Psoas muscle (tissue), 8 donors: Measurements from ENCODE around the gene SLC12A8. TPM values are rescaled to one million over a fixed set of nuclear protein-coding genes. Genes with fewer than 3 reads are reported as not detected.

ENCODE experiments used
- ATAC-seq, 4 donors: fragments of 200-7000 bp; cut with Tn5 transposase; one replicate each; pipeline ENCODE4 v1.9.1; 2020; ENCODE audit warnings: moderate library complexity in 3 of 4, mild to moderate bottlenecking in 2 of 4
- DNase-seq, 2 donors: peaks; one replicate each; pipeline ENCODE4 v3.0.0-alpha.2; 2020
- H3K27ac ChIP-seq: fragments of 200-600 bp; one replicate; pipeline ENCODE4 v1.8.0; 2022
- H3K27me3 ChIP-seq, 3 donors: fragments of 200-600 bp in 1 of 3; one replicate each; pipeline versions ENCODE4 v1.6.1 to v1.8.0; 2013 to 2022; ENCODE audit warnings: low read length in 2 of 3, mild to moderate bottlenecking in 2 of 3, moderate library complexity in 1 of 3; ENCODE audit not compliant: insufficient read depth in 3 of 3
- H3K36me3 ChIP-seq, 2 donors: fragments of 200-600 bp in 1 of 2; one replicate each; pipeline versions ENCODE4 v1.6.1 to v1.8.0; 2013 to 2022; ENCODE audit warnings: low read depth in 1 of 2, mild to moderate bottlenecking in 1 of 2, moderate library complexity in 1 of 2; ENCODE audit not compliant: insufficient read depth in 1 of 2
- H3K4me1 ChIP-seq: fragments of 200-600 bp; one replicate; pipeline ENCODE4 v1.8.0; 2022
- H3K4me3 ChIP-seq: fragments of 200-600 bp; one replicate; pipeline ENCODE4 v1.8.0; 2022; ENCODE audit warnings: mild to moderate bottlenecking
- H3K9me3 ChIP-seq: fragments of 200-600 bp; one replicate; pipeline ENCODE4 v1.8.0; 2022
- CTCF ChIP-seq: fragments of 200-600 bp; IDR thresholded peaks from one replicate; pipeline ENCODE4 v1.8.0; 2022; ENCODE audit warnings: antibody characterized with exemption
- WGBS, 3 donors: extraction: QIAGEN DNeasy Blood & Tissue Kit; methylation state at CpG; one replicate each; pipeline versions ENCODE4 v1.1.6 to v1.1.7; 2013; 5-methylcytosine and 5-hydroxymethylcytosine counted together
- intact Hi-C, 2 donors: fragments of 100-400 bp; cut with DNase I; formaldehyde crosslinking; loops; one replicate each; pipeline versions ENCODE4 v1.11.0 to v1.14.2; 2022
- polyA plus RNA-seq, 3 donors: library from polyadenylated mRNA; stranded (reverse); fragments of 200-250 nt; gene quantifications; one replicate each; pipeline ENCODE4 v1.2.3, GENCODE V29; 2013
- total RNA-seq, 4 donors: library from RNA; stranded (reverse); fragmentation: NEBNext Ultra II Directional in 2 of 4; extraction: Animal tissue kit (Norgen Biotek cat#: 25700) in 2 of 4; gene quantifications; one replicate each; pipeline versions ENCODE4 v1.2.1 to v1.2.4, GENCODE V29; 2021 to 2023
- donor health status: healthy with polysubstance abuse.
- donor health status: DM: no; HTN: no; CAD: no; lungs with moderate emphysema.
- donor health status: Bipolar disorder and iron deficiency.
- donor health status: healthy.
- donor health status: DM: yes; HTN: yes; CAD: no.
- donor health status: DM: no; HTN: no; CAD: no.
- donor health status: DM: no; HTN: no; CAD: no.
- donor health status: DM: yes; HTN: yes; CAD: no.

Gene SLC12A8
- total and polyA plus RNA-seq, 7 donors, result 0.06 to 0.93 (median 0.33) TPM; not detected in 1

- intact Hi-C loops, result no loop called here
- no peaks in the 10 kb centered on the region for H3K9me3 ChIP-seq
- no peak for TF ChIP-seq CTCF
- H3K36me3 ChIP-seq, result no peaks in the 10 kb centered on the region
- DNase-seq, result no peak
- H3K27me3 ChIP-seq, result no peaks in the 10 kb centered on the region
- H3K4me3 ChIP-seq, result no peak overlapping the region
- H3K4me1 ChIP-seq, result no peaks in the 10 kb centered on the region
- 91 to 93% (median 93%) methylated on average over 4 of the region's 4 CpGs for WGBS, 3 donors
- ATAC-seq, result no peak
- no peak overlapping the region for H3K27ac ChIP-seq
Measured at GRCh38 chr3:125257536-125257935, 45.0 kb upstream of the SLC12A8 start.

DNA sequence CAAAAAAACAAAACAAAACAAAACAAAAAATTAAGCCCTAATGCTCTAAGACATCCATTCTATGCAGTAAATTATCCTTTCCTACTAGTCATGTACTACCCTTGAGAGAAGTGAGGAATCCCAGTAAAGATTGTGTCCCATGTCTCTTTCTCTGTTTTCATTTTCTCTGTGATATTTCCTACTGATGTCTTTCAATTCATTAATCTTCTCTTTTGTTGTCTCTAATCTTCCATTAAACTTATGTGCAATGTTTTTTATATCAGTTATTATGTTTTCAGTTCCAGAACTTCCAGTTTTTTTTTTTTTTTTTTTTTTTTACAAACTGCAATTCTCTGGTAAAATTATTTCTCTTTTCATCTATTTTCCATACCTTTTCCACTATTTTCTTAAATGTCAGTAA, 44.1 kb upstream of the SLC12A8 start:
- Histone ChIP-seq H3K27ac (no peak overlapping the region), H3K27me3 (no peaks in the 10 kb centered on the region), H3K36me3 (no peaks in the 10 kb centered on the region), H3K4me3 (no peak overlapping the region), H3K9me3 (no peaks in the 10 kb centered on the region), H3K4me1 (no peaks in the 10 kb centered on the region)
- ATAC-seq, result no peak
- no peak for TF ChIP-seq CTCF
- intact Hi-C loops, result no loop called here
- DNase-seq, result no peak

- 96 to 98% (median 98%) methylated on average over 2 of the region's 2 CpGs for WGBS, 3 donors
- ATAC-seq (no peak), DNase-seq (no peak)
Measured at GRCh38 chr3:125250973-125251372, 38.4 kb upstream of the SLC12A8 start.

GRCh38 chr3:125246237-125246636, 33.7 kb upstream of the SLC12A8 start:
- DNase-seq, result no peak

More at GRCh38 chr3:125250973-125251372, 38.4 kb upstream of the SLC12A8 start:
- TF ChIP-seq CTCF, result no peak
- H3K27me3 ChIP-seq, result no peaks in the 10 kb centered on the region
- H3K4me1 ChIP-seq, result no peaks in the 10 kb centered on the region
- no peak overlapping the region for H3K4me3 ChIP-seq
- no peak overlapping the region for H3K27ac ChIP-seq
- no peaks in the 10 kb centered on the region for H3K9me3 ChIP-seq
- intact Hi-C loops, result no loop called here
- H3K36me3 ChIP-seq, result no peaks in the 10 kb centered on the region

More at GRCh38 chr3:125246237-125246636, 33.7 kb upstream of the SLC12A8 start:
- Histone ChIP-seq H3K9me3 (no peaks in the 10 kb centered on the region), H3K36me3 (no peaks in the 10 kb centered on the region), H3K27ac (no peak overlapping the region), H3K27me3 (no peaks in the 10 kb centered on the region), H3K4me1 (no peaks in the 10 kb centered on the region), H3K4me3 (no peak overlapping the region)
- no peak for TF ChIP-seq CTCF
- ATAC-seq, result no peak
- 93 to 100% (median 97%) methylated on average over 1 of the region's 1 CpG for WGBS, 3 donors
- intact Hi-C loops, result no loop called here
